Measurements from ENCODE around the gene FRMD4A. TPM values are rescaled to one million over a fixed set of nuclear protein-coding genes. Genes with fewer than 3 reads are reported as not detected.

FRMD4A gene
- total RNA-seq, 4 donors from 2014 or later = 4.0 to 12.7 (median 5.6) TPM

DNA sequence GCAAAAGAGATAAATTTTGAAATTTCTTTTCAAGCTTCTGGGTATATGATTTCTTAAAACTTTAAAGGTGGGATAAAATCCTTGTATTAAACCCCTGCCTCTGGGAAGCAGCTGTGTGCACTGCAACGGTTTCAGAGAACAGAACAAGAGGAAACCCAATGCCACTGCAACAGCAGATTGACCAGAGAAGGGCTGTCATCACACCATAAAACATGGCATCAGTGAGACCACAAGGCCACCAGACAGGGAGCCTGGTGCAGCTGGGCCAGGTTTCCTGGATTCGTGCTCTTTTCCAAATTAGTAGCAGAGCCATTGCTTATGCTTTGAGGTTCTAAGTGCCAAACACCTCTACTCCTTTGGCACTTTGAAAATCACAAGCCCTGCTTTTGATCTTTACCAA is 591.5 kb downstream of the FRMD4A start:
- H3K4me3 ChIP-seq = no peak overlapping the region
- no peak overlapping the region for H3K27ac ChIP-seq
- no peaks in the 10 kb centered on the region for H3K36me3 ChIP-seq
- no peaks in the 10 kb centered on the region for H3K27me3 ChIP-seq
- TF ChIP-seq, protein P1, sequence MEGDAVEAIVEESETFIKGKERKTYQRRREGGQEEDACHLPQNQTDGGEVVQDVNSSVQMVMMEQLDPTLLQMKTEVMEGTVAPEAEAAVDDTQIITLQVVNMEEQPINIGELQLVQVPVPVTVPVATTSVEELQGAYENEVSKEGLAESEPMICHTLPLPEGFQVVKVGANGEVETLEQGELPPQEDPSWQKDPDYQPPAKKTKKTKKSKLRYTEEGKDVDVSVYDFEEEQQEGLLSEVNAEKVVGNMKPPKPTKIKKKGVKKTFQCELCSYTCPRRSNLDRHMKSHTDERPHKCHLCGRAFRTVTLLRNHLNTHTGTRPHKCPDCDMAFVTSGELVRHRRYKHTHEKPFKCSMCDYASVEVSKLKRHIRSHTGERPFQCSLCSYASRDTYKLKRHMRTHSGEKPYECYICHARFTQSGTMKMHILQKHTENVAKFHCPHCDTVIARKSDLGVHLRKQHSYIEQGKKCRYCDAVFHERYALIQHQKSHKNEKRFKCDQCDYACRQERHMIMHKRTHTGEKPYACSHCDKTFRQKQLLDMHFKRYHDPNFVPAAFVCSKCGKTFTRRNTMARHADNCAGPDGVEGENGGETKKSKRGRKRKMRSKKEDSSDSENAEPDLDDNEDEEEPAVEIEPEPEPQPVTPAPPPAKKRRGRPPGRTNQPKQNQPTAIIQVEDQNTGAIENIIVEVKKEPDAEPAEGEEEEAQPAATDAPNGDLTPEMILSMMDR (IDR thresholded peaks at IDR 0.05) = no peak
- TF ChIP-seq POLR2A (IDR thresholded peaks at IDR 0.05) (no peak), POLR2AphosphoS5 (IDR thresholded peaks at IDR 0.05) (no peak), EP300 (IDR thresholded peaks at IDR 0.05; ENCODE audit: low read depth) (no peak)
- WGBS, 2 donors (ENCODE audit: low coverage in 1 of 2) = 49 to 69% methylated on average over 2 of the region's 2 CpGs
- DNase-seq = no peak
- intact Hi-C loops (cut with DNase I; ENCODE audit: low total_unique reads) = no loop called here
- in situ Hi-C loops (cut with MboI; ENCODE audit: low pct_ligation_motif_present in 1 of 4, low pct_unique_long_range_greater_than_20kb in 1 of 4, low sequenced_read_pairs in 3 of 4) = no loop called here
- no peaks in the 10 kb centered on the region for H3K4me1 ChIP-seq
- H3K9me3 ChIP-seq = no peaks in the 10 kb centered on the region

DNA sequence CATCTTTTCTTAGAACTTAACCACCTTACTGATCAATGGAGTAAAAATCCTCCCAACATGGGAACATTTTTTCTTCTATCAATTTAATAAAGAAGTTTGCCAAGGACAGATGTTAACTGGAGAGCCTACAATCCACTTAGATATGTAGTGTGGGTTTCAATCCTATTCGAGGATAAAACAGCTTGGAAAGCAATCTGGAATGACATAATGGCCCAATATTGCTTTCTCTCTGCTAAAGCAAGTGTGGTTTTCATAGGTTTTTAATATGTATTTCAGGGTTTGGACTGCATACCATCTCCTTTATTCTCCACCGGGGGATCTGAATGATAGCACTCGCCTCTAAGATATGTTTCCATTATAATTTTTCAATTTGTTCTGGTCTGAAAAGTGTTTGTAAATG is 594.2 kb downstream of the FRMD4A start:
- DNase-seq = no peak
- Histone ChIP-seq H3K9me3 (no peaks in the 10 kb centered on the region), H3K4me1 (no peaks in the 10 kb centered on the region), H3K27ac (no peak overlapping the region), H3K27me3 (no peaks in the 10 kb centered on the region), H3K36me3 (no peaks in the 10 kb centered on the region), H3K4me3 (no peak overlapping the region)
- in situ Hi-C loops (cut with MboI; ENCODE audit: low pct_ligation_motif_present in 1 of 4, low pct_unique_long_range_greater_than_20kb in 1 of 4, low sequenced_read_pairs in 3 of 4) (no loop called here), intact Hi-C loops (cut with DNase I; ENCODE audit: low total_unique reads) (no loop called here)
- 83 to 84% methylated on average over 3 of the region's 3 CpGs for WGBS, 2 donors (ENCODE audit: low coverage in 1 of 2)
- no peak for TF ChIP-seq POLR2A (IDR thresholded peaks at IDR 0.05)
- no peak for TF ChIP-seq POLR2AphosphoS5 (IDR thresholded peaks at IDR 0.05)
- no peak for TF ChIP-seq EP300 (IDR thresholded peaks at IDR 0.05; ENCODE audit: low read depth)
- TF ChIP-seq, protein P1 (IDR thresholded peaks at IDR 0.05) = no peak

DNA sequence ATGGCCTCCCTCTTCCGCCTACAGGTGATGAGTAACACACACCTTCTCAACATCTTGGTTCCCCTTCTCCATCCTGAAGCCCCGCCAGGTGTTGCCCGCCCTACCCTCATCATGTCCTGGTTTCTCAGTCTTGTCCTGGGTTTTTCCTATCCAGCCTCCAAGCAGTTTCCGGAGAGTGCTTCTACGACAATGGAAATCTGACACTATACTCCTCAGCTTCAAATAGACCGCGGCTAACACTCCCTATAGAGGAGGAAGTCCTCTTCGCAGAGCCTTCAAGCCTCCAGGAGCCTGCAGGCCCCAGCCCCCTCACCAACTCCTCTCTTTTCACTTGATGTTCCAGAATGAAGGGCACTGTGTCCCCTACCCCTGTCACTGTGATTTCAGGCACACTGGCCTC is 596.6 kb downstream of the FRMD4A start:
- no peaks in the 10 kb centered on the region for H3K36me3 ChIP-seq
- in situ Hi-C loops (cut with MboI; ENCODE audit: low pct_ligation_motif_present in 1 of 4, low pct_unique_long_range_greater_than_20kb in 1 of 4, low sequenced_read_pairs in 3 of 4) = no loop called here
- no peak for DNase-seq
- no peaks in the 10 kb centered on the region for H3K9me3 ChIP-seq
- H3K4me3 ChIP-seq = no peak overlapping the region
- no peaks in the 10 kb centered on the region for H3K27me3 ChIP-seq
- H3K27ac ChIP-seq = no peak overlapping the region
- intact Hi-C loops (cut with DNase I; ENCODE audit: low total_unique reads) = no loop called here
- H3K4me1 ChIP-seq = no peaks in the 10 kb centered on the region
- TF ChIP-seq, protein P1 (IDR thresholded peaks at IDR 0.05) = no peak
- no peak for TF ChIP-seq EP300 (IDR thresholded peaks at IDR 0.05; ENCODE audit: low read depth)
- no peak for TF ChIP-seq POLR2AphosphoS5 (IDR thresholded peaks at IDR 0.05)
- TF ChIP-seq POLR2A (IDR thresholded peaks at IDR 0.05) = no peak
- WGBS, 2 donors (ENCODE audit: low coverage in 1 of 2) = 84 to 96% methylated on average over 6 to 8 of the region's 8 CpGs

DNA sequence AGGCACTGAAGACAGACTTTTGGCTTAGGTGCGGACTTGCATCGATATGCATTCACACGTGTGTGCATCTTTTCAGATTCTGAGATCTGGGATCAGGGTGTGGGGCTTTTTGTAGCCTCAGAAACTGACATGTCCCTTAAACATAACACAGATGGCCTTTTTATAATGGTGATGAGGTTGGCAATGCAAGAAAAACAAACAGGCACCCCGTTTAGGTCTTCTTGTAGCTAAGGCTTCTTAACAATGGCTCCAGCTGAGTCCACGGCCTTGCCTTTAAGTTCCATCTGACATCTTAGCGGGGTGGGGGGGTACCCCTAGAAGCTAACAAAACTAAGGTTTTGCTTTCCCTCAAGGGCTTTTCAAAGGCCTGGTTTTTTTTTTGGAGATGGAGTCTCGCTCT is 597.7 kb downstream of the FRMD4A start:
- H3K4me3 ChIP-seq = no peak overlapping the region
- TF ChIP-seq POLR2AphosphoS5 (IDR thresholded peaks at IDR 0.05) = no peak
- TF ChIP-seq, protein P1 (IDR thresholded peaks at IDR 0.05) = no peak
- no peak for TF ChIP-seq EP300 (IDR thresholded peaks at IDR 0.05; ENCODE audit: low read depth)
- TF ChIP-seq POLR2A (IDR thresholded peaks at IDR 0.05) = no peak
- H3K9me3 ChIP-seq = no peaks in the 10 kb centered on the region
- no peak overlapping the region for H3K27ac ChIP-seq
- WGBS, 2 donors (ENCODE audit: low coverage in 1 of 2) = 88 to 92% methylated on average over 3 to 7 of the region's 7 CpGs
- DNase-seq = no peak
- intact Hi-C loops (cut with DNase I; ENCODE audit: low total_unique reads) = no loop called here
- in situ Hi-C loops (cut with MboI; ENCODE audit: low pct_ligation_motif_present in 1 of 4, low pct_unique_long_range_greater_than_20kb in 1 of 4, low sequenced_read_pairs in 3 of 4) = no loop called here
- no peaks in the 10 kb centered on the region for H3K36me3 ChIP-seq
- H3K27me3 ChIP-seq = no peaks in the 10 kb centered on the region
- H3K4me1 ChIP-seq = no peaks in the 10 kb centered on the region
